GDM1 (cell line): ENCODE results near the gene TSC1.
"Not testable (repeated sequence)": the region's sequence is repeated elsewhere in the genome, so short reads cannot be mapped to it uniquely, and the experiment has no call there.

Experiments
- DNase-seq: peaks from one replicate; lab custom pipeline; 2025; lab: John Stamatoyannopoulos, UW

The TSC1 gene

DNA sequence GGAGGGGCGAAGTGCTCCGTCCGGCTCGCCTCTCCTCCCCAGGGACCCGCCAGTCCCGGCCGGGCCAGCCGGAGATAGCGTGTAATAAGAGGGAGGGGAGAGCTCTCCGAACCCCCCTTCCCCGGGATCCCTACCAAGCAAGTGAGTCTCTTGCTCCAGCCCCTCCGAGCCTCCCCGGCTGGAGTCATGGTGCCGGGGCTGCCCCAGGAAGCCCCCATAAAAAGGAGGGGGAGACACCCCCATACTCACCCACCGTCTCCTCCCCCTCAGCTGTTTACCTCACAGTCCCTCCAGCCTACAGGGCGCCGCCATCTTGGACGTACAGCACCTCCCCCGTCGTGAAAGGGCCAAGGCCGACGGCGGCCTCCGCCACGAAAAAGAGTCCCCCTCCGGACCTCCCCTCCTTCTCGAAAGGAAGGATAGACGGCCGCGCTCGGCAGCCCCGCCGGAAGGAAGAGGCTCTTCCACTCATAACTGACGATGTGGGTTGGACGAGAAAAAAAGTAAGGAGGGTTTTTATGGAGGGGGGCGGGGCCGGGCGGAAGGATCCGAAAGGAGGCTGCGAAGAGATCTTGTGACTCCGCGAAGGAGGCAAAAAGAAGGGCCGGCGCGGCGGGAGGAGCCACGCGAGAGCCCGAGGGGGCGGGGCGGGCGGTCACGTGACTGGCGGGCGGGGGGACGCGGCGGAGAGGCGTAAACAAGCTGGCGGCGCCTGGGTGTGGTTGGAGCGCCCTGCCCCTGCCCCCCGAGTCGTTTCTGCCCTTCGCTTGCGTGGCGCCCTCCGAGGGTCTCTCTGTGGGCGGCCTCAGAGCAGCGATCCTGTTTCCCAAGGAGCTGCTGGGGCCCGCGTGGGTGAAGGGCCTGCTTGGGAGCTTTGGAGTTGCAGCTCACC is at the start of gene TSC1:
Gene TSC1 (minus strand): TSS at position 323 of the 892 bp plus-strand sequence. CDS start 15,744 bp downstream, outside the sequence.
- peak; percentile 97 for DNase-seq

DNA sequence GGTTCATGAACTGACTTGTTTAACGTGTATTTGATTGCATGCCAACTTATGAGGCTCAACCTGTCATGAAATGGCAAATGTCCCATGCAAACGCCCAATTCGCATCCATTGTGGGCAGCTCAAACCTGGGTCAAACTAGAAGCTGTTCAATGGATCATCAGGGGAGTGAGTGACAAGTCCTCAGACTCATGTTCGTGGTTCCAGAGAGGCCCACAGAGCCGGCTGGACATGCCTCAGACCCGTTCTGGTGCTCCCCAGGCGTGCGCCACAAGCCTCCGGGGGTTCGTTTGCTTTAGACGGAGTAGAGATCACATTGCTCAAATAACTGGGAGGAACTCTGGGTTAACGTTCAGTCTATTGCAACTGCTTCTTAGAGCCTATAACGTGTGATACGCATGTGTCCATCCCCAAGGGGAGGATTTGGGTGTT is 49.1 kb upstream of the TSC1 start:
- DNase-seq, result no peak

DNA sequence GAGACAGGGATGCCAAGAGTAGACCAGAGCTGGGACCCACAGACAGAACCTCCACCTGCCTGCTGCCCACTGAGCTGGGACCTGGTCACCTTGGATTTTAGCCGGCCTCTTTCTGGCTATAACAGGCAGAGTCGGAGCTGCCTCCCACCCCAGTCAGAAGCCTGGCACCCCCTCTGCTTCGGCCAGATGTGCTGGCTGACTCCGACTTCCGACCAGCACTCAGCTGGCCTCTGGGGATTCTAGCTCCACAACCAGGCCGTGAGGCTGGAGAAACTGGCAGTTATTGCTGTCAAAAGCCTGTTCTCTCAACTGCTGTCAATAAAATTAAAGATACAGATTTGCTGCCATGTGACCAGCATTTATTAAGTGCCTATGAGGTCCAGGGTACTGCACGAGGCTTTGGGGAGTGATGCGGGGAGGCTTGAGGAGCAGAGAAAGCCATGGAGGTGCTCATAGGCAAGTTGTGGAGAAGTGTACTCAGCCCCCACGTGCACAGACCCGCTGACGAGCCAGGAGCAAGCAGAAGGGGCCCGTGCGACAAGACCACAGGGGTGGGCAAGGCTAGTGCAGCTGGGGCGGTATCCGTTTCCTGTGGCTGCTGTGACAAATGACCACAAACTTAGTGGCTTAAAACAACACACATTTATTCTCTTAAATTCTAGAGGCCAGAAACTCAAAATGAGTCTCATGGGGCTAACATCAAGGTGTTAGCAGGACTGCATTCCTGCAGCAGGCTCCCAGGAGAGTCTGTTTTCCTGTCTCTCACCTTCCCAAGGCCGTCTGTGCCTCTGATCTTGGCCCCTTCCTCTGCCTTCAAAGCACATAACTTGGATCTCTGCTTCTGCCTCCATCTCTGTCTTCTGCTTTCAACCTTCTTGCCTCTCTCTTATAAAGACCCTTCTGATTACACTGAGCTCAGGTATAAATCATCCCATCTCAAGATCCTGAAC is 47.2 kb upstream of the TSC1 start:
- no peak for DNase-seq

DNA sequence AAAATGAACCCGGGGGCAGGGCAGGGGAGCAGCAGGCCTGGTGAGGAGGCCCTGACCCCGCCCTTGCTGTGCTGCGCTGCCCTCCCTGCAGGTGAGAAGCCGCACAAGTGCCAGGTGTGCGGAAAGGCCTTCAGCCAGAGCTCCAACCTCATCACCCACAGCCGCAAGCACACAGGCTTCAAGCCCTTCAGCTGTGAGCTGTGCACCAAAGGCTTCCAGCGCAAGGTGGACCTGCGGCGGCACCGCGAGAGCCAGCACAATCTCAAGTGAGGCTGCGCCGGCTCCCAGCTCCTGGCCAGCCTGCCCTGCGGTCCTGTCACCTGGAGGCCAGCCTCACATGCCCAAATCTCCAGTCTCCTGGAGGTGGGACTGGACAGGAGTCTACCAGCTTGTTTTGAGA is 46.4 kb upstream of the TSC1 start:
- no peak for DNase-seq

DNA sequence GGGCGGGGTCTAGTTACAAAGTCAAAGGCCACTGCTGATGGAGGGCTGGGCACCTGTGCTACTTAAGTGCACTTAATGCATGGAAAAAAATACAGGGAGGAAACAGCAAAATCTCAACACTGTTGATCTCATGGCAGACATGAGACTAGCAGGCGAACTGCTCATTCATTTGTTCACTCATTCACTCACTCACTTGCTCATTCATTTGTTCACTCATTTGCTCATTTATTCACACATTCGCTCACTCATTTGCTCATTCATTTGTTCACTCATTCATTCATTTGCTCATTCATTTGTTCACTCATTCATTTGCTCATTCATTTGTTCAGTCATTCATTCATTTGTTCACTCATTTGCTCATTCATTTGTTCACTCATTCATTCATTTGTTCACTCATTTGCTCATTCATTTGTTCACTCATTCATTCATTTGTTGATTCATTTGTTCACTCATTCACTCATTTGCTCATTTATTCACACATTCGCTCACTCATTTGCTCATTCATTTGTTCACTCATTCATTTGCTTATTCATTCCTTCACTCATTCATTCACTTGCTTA is 45.7 kb upstream of the TSC1 start:
- not testable (repeated sequence) for DNase-seq

DNA sequence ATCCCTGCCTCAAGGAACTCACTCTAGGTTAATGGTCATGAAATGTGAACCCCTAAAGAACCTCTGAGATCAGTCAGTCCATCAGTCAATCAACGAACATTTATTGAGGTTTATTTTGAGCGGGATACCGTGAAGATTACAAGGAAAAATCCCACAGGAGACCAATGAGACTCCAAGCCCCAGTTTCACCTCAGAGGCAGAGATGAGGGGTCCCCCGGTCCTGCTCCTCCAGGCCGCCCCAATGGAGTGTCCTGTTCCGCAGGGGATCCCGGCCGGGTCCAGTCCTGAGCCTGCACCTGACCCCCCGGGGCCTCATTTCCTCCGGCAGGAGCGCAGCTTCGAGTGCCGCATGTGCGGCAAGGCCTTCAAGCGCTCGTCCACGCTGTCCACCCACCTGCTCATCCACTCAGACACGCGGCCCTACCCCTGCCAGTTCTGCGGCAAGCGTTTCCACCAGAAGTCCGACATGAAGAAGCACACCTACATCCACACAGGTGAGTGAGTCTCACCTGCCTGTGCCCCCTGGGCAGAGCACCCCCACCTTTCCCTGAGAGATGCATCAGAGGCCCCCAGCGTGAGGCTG is 45.1 kb upstream of the TSC1 start:
- DNase-seq, result no peak

DNA sequence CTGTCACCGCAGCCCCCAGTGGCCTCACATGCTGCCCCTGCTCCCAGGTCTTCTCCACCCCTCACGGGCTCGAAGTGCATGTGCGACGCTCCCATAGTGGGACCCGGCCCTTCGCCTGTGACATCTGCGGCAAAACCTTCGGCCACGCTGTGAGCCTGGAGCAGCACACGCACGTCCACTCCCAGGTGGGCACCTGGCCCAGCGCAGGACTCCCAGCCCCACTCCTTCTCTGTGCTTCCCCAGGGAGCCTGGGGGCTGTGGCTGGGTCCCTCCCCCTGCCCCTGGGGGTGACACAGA is 44.5 kb upstream of the TSC1 start:
- DNase-seq, result no peak

DNA sequence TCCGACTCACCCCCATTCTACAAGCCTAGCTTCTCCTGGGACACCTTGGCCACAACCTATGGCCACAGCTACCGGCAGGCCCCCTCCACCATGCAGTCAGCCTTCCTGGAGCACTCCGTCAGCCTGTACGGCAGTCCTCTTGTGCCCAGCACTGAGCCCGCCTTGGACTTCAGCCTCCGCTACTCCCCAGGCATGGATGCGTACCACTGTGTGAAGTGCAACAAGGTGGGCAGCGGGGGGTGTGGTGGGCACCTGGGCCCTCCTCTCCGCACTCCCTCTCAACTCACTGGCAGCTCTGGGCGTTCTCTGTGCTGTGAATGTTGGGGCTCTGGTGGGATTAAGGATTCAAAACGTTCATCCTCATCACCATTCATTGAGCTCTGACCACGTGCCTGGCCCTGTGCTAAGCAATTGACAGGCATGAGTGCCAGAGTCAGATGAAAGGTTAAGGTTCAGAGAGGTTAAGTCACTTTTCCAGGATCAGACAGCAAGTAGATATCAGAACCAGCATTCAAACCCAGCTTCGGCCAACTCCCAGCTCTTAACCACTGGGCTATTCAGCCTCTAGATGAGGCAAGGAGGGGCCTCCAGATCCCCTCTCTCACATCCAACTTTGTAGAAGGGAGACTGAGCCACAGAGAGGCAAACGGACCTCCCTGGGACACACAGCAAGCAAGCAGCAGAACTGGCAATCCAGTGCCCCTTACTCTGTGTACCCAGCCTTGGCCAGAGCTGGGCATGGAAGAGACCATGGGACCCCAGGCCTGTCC is 44.0 kb upstream of the TSC1 start:
- DNase-seq, result no peak

DNA sequence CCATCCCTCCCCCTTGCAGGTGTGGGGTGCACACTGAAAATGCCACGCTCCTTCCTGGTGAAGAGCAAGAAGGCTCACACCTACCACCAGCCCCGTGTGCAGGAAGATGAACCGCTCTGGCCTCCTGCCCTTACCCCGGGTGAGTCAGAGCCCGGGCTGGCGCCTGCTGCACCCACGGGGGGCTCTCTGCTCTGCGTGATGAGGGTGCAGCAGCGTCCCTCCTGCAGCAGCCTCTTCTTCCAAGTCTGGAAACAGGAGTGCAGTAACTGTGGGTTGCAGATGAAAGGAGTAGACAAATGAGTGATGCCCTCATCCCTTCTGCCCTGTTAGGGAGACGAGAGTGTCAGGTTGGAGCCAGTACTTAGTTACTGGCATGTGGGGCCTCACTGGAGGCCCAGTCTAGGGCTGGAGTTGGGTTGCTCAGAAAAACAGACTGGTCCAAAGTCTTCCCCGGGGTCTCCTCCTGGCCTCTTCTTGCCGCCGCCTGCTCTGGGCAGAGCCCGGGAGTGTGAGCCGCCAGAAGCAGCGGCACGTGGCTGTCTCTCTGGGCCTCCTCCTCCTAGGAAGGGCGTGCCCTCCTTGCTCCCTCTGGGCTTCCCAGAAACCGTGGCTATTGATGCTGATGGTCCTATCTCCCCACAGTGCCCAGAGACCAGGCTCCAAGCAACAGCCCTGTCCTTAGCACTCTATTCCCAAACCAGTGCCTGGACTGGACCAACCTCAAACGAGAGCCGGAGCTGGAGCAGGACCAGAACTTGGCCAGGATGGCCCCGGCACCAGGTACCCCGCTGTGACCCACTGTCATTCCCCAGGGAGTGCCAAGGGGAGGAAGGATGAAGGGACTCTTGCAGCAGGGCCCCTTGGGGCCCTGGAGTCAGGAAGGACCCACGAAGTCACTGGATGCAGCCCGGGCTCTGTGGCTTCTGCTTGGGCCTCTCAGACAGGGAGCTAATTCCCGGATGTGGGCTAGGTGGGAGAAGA is 42.5 kb upstream of the TSC1 start:
- no peak for DNase-seq

DNA sequence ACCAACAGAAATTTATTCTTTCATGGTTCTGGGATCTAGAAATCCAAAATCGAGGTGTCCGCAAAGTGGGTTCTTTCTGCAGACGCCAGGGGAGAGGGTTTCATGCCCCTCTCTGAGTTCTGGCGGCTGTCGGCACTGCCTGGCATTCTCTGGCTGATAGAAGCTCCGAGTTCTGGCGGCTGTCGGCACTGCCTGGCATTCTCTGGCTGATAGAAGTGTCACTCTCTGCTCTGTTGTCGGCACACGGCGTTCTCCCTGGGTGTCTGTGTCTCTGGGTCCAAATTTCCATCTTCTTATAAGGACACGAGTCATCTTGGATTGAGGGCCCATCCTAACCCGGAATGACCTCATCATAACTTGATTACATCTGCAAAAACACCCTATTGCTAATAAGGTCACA is 41.7 kb upstream of the TSC1 start:
- DNase-seq, result no peak

DNA sequence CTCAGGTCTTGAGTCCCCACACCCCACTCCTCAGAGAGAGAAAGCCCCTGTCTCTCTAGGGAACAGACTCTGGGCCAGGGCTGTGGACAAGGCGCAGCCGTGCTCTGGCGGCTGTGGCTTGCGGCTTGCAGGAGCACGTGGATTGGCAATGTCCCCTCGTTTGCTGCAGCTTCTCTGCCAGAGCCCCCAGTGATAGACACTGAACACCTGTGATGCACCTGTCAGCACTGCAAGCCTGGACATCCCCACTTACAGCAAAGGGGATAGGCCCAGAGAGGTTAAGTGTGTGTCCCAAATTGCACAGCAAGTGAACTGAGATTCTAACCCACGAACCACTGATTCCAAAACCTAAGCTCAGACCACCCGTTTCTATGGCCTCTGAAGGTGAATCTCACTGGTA is 41.1 kb upstream of the TSC1 start:
- no peak for DNase-seq

DNA sequence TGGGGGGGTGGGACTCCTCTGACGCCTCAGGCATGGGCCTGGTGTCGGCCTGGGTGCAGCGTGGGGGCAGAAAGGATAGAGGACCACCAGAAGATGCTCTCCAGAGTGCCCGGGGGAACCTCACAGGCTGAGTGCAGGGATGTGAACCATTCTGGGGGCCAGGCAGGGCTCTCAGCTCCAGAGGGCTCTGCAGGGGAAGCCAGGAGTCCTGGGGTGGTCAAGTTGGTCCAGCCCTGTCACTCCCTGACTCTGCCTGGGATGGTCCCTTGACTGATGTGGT is 40.6 kb upstream of the TSC1 start:
- DNase-seq, result no peak

DNA sequence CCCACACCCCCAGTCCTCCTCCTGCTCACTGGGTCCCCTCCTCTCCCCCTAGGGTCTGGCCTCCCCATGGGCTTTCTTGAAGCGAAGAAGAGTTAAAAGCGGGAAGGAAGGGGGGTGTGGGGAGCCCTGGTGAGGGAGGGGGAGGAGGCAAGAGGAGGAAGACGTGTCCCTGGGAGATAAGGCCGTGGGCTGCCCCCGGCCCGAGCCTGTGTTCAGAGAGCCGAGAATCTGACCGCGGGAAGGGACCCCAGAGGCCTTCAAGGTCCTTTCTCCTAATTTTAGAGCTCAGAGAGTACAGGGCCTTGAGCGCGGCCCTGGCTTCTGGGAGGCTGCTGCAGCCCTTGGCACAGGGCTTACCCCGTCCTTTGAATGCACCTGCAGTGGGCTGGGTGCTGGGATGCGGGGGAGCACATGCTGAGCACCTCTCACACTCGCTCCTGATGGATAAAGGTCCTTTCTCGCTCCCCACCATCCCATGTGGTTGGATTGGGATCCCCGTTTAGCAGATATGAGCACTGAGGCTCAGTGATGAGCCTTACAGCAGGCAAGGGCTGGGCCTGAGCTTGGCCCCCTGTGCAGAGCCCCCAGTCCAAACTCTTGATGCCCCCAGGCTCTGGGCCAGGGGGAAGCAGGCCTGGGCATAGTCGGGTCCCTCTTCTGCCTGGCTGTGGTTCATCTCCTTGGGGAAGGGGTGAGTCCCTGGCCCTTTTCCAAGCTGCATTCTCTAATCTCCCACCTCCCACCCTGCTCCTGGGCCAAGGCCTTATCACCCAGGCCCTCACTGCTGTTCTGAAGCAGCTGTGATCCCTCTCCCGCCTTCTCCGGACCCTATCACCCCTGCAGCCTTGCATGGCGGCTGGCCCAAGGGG is 40.0 kb upstream of the TSC1 start:
- peak; percentile 79 for DNase-seq

DNA sequence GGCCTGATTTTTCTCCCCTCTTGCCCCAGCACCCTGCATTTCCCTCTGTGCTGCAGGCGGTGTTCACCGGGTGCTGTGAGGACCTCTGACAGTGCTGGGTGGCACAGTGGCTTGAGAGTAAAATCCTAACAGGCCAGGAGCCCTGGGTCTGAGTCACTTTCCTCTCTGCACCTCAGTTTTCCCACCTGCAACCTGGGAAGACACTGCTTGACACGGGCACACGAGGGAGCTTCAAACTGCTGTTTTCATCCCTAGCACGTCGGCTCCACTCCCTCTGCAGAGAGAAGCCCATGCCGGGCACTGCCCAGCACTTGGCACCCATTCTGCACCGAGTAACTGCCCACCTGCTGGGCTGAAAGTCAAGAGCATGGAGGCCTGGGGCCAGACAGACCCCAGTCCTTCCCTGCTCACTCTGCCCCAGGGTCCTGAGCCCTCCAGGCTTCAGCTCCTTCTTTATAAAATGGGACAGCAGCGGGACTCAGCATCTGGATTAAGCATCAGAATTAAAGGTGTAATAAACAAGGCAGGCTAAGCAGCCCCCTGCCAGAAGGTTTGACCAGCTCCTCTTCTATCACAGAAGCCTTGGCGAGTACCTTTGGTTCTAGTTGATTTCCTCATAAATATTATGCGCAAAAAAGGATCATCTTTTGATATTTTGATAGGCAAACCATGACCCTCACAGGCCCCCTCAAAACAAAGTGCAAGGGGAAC is 39.2 kb upstream of the TSC1 start:
- no peak for DNase-seq

DNA sequence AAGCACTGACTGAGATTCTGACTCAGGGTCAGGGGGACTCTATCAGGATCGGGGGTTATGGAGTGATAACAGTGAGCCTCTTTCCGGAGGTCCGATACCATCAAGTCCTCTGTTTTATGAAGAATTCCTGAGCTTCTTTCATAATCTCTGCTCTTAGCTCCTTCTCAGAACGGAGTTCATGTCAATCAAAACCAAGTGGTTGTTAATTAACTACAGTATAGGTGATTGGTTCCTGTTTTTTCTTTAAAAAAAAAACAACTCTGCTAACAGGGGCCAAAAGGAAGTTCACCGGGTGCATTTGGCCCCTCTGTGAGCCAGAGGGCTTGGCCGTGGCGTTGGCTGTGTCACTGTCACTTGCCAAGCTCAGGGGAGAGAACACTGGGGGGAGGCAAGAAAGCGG is 38.0 kb upstream of the TSC1 start:
- DNase-seq, result peak; percentile 43

DNA sequence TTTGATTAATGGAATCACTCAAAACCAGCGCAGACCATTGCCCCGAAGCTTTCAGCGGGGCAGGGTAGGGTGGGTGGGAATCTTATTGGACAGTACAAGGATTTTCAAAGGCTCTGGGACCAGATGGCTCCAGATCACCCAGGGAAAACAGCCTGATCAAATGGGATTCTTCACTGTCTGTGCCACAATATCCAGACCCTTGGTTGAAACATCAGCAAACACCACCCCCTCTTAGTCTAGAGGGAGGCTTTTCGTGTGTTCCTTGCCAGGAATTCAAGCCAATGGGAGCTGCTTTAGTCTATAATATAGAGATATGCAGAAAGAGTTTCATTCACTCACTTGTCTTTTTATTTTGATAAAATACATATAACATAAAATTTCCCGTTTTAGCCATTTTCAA is 35.7 kb upstream of the TSC1 start:
- DNase-seq, result no peak

DNA sequence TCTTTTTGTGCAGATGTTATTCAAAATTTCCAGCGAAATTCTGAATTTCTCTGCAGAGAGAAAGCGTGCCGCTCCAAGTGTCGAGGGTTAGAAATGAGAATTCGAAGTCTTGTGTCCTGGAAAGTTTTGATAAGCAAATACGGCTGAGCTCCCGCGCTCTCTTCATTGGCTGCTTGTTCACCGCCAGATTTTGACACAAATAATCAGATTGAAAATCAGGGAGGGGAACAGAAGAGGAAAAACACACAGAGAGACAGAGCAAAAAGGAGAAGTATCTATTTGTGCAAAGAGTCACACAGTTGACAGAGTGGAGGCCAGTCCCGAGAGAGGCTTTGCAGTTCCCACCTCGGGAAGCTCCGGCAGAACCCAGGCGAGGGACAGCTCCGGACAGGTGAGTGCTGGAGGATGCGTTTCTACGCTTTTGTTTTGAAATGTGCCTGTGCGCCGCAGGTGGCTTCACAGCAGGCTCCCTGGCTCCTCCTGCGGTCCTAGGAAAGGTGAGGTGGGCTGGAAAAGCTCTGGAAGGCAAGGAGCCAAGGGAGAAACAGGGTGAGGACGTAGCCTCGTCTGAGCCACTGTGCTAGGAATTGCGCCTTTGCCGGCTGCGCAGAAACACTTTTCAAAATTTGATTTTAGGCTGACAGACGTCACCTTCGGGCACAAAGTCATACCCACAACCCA is 34.2 kb upstream of the TSC1 start, which contains the start of gene GFI1B:
Gene GFI1B (plus strand): TSS at position 244 of the 681 bp plus-strand sequence. CDS start 7,985 bp downstream, outside the sequence.
- peak; percentile 49 for DNase-seq

DNA sequence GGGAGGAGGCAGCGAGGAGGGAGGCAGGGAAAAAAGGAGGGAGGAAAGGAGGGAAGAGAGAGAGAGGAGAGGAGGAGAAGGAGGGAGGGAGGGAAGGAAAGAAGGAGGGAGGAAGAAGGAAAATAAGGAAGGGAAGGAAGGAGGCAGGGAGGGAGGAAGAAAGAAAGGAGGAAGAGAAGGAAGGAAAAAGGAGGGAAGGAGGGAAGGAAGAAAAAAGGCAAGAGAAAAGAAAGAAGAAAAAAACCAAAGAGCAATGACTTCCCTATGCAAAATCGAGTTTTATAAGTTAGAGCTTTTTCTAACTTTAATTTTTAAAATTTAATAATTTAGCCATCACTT is 33.7 kb upstream of the TSC1 start:
- no peak for DNase-seq
